Aorta (tissue), 5 donors: ENCODE measurements around the gene RASGRP3. TPM values are rescaled to one million over a fixed set of nuclear protein-coding genes. Genes with fewer than 3 reads are reported as not detected.

ENCODE experiments used
- ATAC-seq: fragments of 200-7000 bp; cut with Tn5 transposase; one replicate; pipeline ENCODE4 v1.9.1; 2022; ENCODE audit warnings: moderate library complexity; ENCODE audit not compliant: low FRiP score
- DNase-seq, 2 donors: peaks; one replicate each; pipeline ENCODE4 v3.0.0-alpha.2; 2020
- H3K27ac ChIP-seq, 2 donors: one replicate each; pipeline ENCODE4 v1.5.1; 2013; ENCODE audit warnings: low read length in 2 of 2, mild to moderate bottlenecking in 2 of 2, moderate library complexity in 2 of 2, control low read depth in 1 of 2, inconsistent platforms in 1 of 2, low read depth in 1 of 2
- H3K27me3 ChIP-seq, 2 donors: one replicate each; pipeline ENCODE4 v1.6.1; 2013; ENCODE audit warnings: control low read depth in 1 of 2, low read length in 1 of 2, mild to moderate bottlenecking in 1 of 2, moderate library complexity in 1 of 2; ENCODE audit not compliant: insufficient read depth in 2 of 2, control insufficient read depth in 1 of 2
- H3K36me3 ChIP-seq, 2 donors: one replicate each; pipeline ENCODE4 v1.6.1; 2013; ENCODE audit warnings: control low read depth in 1 of 2, low read length in 1 of 2, mild to moderate bottlenecking in 1 of 2; ENCODE audit not compliant: insufficient read depth in 2 of 2, control insufficient read depth in 1 of 2
- H3K4me1 ChIP-seq, 2 donors: one replicate each; pipeline ENCODE4 v1.6.1; 2013; ENCODE audit warnings: low read length in 2 of 2, control low read depth in 1 of 2, mild to moderate bottlenecking in 1 of 2, moderate library complexity in 1 of 2; ENCODE audit not compliant: insufficient read depth in 2 of 2, control insufficient read depth in 1 of 2
- H3K4me3 ChIP-seq, 2 donors: one replicate each; pipeline ENCODE4 v1.5.1; 2013; ENCODE audit warnings: low read length in 2 of 2, control low read depth in 1 of 2, mild to moderate bottlenecking in 1 of 2
- H3K9me3 ChIP-seq: one replicate; pipeline ENCODE4 v1.6.1; 2013; ENCODE audit warnings: mild to moderate bottlenecking, low read length; ENCODE audit not compliant: control insufficient read depth
- WGBS, 2 donors: extraction: QIAGEN DNeasy Blood & Tissue Kit; methylation state at CpG; one replicate each; pipeline ENCODE4 v1.1.7; 2013; 5-methylcytosine and 5-hydroxymethylcytosine counted together
- intact Hi-C, 2 donors: fragments of 100-400 bp; cut with DNase I; formaldehyde crosslinking; loops; one replicate each; pipeline versions ENCODE4 v1.14.2 to v1.15.0; 2022
- polyA plus RNA-seq, 2 donors: library from polyadenylated mRNA; stranded (reverse); fragments of 200-250 nt; gene quantifications; one replicate each; pipeline ENCODE4 v1.2.3, GENCODE V29; 2013
- total RNA-seq, 2 donors: library from RNA; stranded (reverse); fragmentation: NEBNext Ultra II Directional; extraction: Animal tissue kit (Norgen Biotek cat#: 25700); gene quantifications; one replicate each; pipeline ENCODE4 v1.2.1, GENCODE V29; 2021
- donor health status: healthy with polysubstance abuse.
- donor health status: Bipolar disorder and iron deficiency.
- donor health status: DM: no; HTN: no; CAD: no.
- donor health status: DM: no; HTN: no; CAD: no.
- donor health status: DM: yes; HTN: yes; CAD: no.

The RASGRP3 gene
- total and polyA plus RNA-seq, 4 donors: 0.46 to 22.3 (median 7.9) TPM

- Histone ChIP-seq H3K9me3 (no peaks in the 10 kb centered on the region), H3K36me3 (no peaks in the 10 kb centered on the region), H3K27me3 (no peaks in the 10 kb centered on the region), H3K4me3 (no peak overlapping the region), H3K4me1 (no peaks in the 10 kb centered on the region), H3K27ac (no peak overlapping the region)
- intact Hi-C loops: no loop called here
- 92% methylated on average over 8 of the region's 8 CpGs for WGBS, 2 donors
- no peak for DNase-seq
- ATAC-seq: no peak
These were observed 18.6 kb downstream of the RASGRP3 start for GRCh38 chr2:33494877-33495641.

GRCh38 chr2:33495683-33496082 lies 19.2 kb downstream of the RASGRP3 start:
- H3K9me3 ChIP-seq: no peaks in the 10 kb centered on the region
- H3K4me1 ChIP-seq: no peaks in the 10 kb centered on the region
- intact Hi-C loops: no loop called here
- ATAC-seq (no peak), DNase-seq (no peak)
- H3K27me3 ChIP-seq: no peaks in the 10 kb centered on the region
- 85 to 92% methylated on average over 2 of the region's 2 CpGs for WGBS, 2 donors
- H3K4me3 ChIP-seq: no peak overlapping the region
- H3K27ac ChIP-seq: no peak overlapping the region
- H3K36me3 ChIP-seq: no peaks in the 10 kb centered on the region

- Histone ChIP-seq H3K4me3 (no peak overlapping the region), H3K27me3 (no peaks in the 10 kb centered on the region), H3K36me3 (no peaks in the 10 kb centered on the region), H3K27ac (no peak overlapping the region), H3K9me3 (no peaks in the 10 kb centered on the region), H3K4me1 (no peaks in the 10 kb centered on the region)
- ATAC-seq (no peak), DNase-seq (no peak)
- intact Hi-C loops: no loop called here
- 29 to 31% methylated on average over 2 of the region's 2 CpGs for WGBS, 2 donors
These were observed 19.7 kb downstream of the RASGRP3 start for GRCh38 chr2:33496150-33496549.

- H3K4me3 ChIP-seq: no peak overlapping the region
- no peaks in the 10 kb centered on the region for H3K4me1 ChIP-seq
- H3K9me3 ChIP-seq: no peaks in the 10 kb centered on the region
- ATAC-seq (no peak), DNase-seq (no peak)
- intact Hi-C loops: no loop called here
- H3K36me3 ChIP-seq: no peaks in the 10 kb centered on the region
- H3K27me3 ChIP-seq: no peaks in the 10 kb centered on the region
- 64% methylated on average over 2 of the region's 2 CpGs for WGBS, 2 donors
- no peak overlapping the region for H3K27ac ChIP-seq
These were observed 20.3 kb downstream of the RASGRP3 start for GRCh38 chr2:33496726-33497125.

- Histone ChIP-seq H3K9me3 (no peaks in the 10 kb centered on the region), H3K27ac (no peak overlapping the region), H3K36me3 (no peaks in the 10 kb centered on the region), H3K4me3 (no peak overlapping the region), H3K4me1 (no peaks in the 10 kb centered on the region), H3K27me3 (no peaks in the 10 kb centered on the region)
- DNase-seq (no peak), ATAC-seq (no peak)
- intact Hi-C loops: no loop called here
These were observed 20.8 kb downstream of the RASGRP3 start for GRCh38 chr2:33497221-33497650.

- no peak for ATAC-seq
- no peaks in the 10 kb centered on the region for H3K36me3 ChIP-seq
These were observed 22.0 kb downstream of the RASGRP3 start for GRCh38 chr2:33498291-33498956.

GRCh38 chr2:33500177-33500576 lies 23.7 kb downstream of the RASGRP3 start:
- no peak for ATAC-seq
- Histone ChIP-seq H3K36me3 (no peaks in the 10 kb centered on the region), H3K27ac (no peak overlapping the region), H3K9me3 (no peaks in the 10 kb centered on the region), H3K4me1 (no peaks in the 10 kb centered on the region), H3K4me3 (no peak overlapping the region), H3K27me3 (no peaks in the 10 kb centered on the region)
- intact Hi-C loops: no loop called here
- 96% methylated on average over 5 of the region's 5 CpGs for WGBS, 2 donors
- no peak for DNase-seq

More at GRCh38 chr2:33498291-33498956, 22.0 kb downstream of the RASGRP3 start:
- DNase-seq: no peak
- intact Hi-C loops: no loop called here
- WGBS, 2 donors: 84 to 91% methylated on average over 5 of the region's 5 CpGs
- no peak overlapping the region for H3K4me3 ChIP-seq
- H3K9me3 ChIP-seq: no peaks in the 10 kb centered on the region
- no peaks in the 10 kb centered on the region for H3K4me1 ChIP-seq
- H3K27ac ChIP-seq: no peak overlapping the region
- H3K27me3 ChIP-seq: no peaks in the 10 kb centered on the region

GRCh38 chr2:33502025-33502424 lies 25.6 kb downstream of the RASGRP3 start:
- no peaks in the 10 kb centered on the region for H3K9me3 ChIP-seq
- no peaks in the 10 kb centered on the region for H3K27me3 ChIP-seq
- DNase-seq (no peak), ATAC-seq (no peak)
- no peaks in the 10 kb centered on the region for H3K4me1 ChIP-seq
- no peak overlapping the region for H3K4me3 ChIP-seq
- intact Hi-C loops: no loop called here
- no peak overlapping the region for H3K27ac ChIP-seq
- 93 to 95% methylated on average over 2 of the region's 2 CpGs for WGBS, 2 donors
- no peaks in the 10 kb centered on the region for H3K36me3 ChIP-seq

GRCh38 chr2:33503002-33503401 lies 26.6 kb downstream of the RASGRP3 start:
- H3K9me3 ChIP-seq: no peaks in the 10 kb centered on the region
- no peak overlapping the region for H3K27ac ChIP-seq
- ATAC-seq: no peak
- WGBS, 2 donors: 27 to 43% methylated on average over 1 of the region's 1 CpG
- H3K27me3 ChIP-seq: no peaks in the 10 kb centered on the region
- no peak overlapping the region for H3K4me3 ChIP-seq
- intact Hi-C loops: no loop called here
- no peaks in the 10 kb centered on the region for H3K4me1 ChIP-seq
- DNase-seq: no peak
- H3K36me3 ChIP-seq: no peaks in the 10 kb centered on the region
